HFFc6 (cell line): ENCODE results near the gene MS4A18. TPM values are rescaled to one million over a fixed set of nuclear protein-coding genes. Genes with fewer than 3 reads are reported as not detected.

Experiments used
- DNase-seq: peaks from one replicate; pipeline ENCODE4 v3.0.0-alpha.2; 2018
- H3K27ac Mint-ChIP-seq: 2 replicates; pipeline ENCODE4 v1.8.0; 2020; ENCODE audit warnings: mild to moderate bottlenecking, mixed read lengths
- H3K27me3 Mint-ChIP-seq: 2 replicates; pipeline ENCODE4 v1.8.0; 2021; ENCODE audit warnings: mild to moderate bottlenecking, moderate library complexity, mixed read lengths; ENCODE audit not compliant: insufficient read depth
- H3K36me3 Mint-ChIP-seq: 2 replicates; pipeline ENCODE4 v1.8.0; 2021; ENCODE audit warnings: low read depth, mixed read lengths
- H3K4me1 Mint-ChIP-seq: 2 replicates; pipeline ENCODE4 v1.8.0; 2020; ENCODE audit warnings: low read depth, mixed read lengths
- H3K4me3 Mint-ChIP-seq: 2 replicates; pipeline ENCODE4 v1.8.0; 2020; ENCODE audit warnings: mild to moderate bottlenecking, moderate library complexity, mixed read lengths
- H3K9me3 Mint-ChIP-seq: 2 replicates; pipeline ENCODE4 v1.8.0; 2020; ENCODE audit warnings: mild to moderate bottlenecking, mixed read lengths
- total RNA-seq, 6 experiments: library from RNA; stranded (reverse); fragmentation: NEBNext Ultra II Directional; extraction: Animal tissue kit (Norgen Biotek cat#: 25700); gene quantifications; 2 replicates in 1 of 6; 3 replicates in 5 of 6; pipeline ENCODE4 v1.2.3, GENCODE V29; 2021
- TF ChIP-seq, protein P1 (sequence below): fragments of 200-600 bp; sonication (generic); IDR thresholded peaks from 2 replicates; pipeline ENCODE4 v1.5.0; 2021; ENCODE audit warnings: antibody characterized with exemption, mild to moderate bottlenecking

Gene MS4A18
- total RNA-seq, 6 experiments from 2014 or later: not detected

DNA sequence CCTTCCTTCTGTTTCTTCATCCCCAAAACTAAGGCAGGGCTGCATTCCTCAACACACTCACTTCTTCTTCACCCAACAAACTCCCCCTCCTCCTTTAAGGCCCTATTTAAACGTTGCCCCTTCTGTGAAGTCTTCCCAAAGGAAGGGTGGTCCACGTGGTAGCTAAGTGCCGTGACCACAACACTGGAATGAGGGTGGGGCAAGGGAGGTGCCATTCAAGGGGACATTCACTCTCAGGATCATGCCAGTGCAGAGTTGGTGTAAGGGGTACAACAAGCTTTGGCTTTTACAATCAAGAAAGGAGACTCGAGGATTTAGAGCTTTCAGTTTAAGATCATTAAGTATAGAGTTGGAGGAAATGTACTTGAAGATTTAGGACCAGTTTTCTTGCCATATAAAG, 52.6 kb downstream of the MS4A18 start:
- H3K9me3 Mint-ChIP-seq: no peaks in the 10 kb centered on the region
- peak overlapping the region; percentile 58 for H3K27ac Mint-ChIP-seq

GRCh38 chr11:60777572-60777971, 53.1 kb downstream of the MS4A18 start:
- Mint-ChIP-seq H3K27me3 (peaks cover 5% of the 10 kb centered on the region), H3K36me3 (no peaks in the 10 kb centered on the region), H3K9me3 (no peaks in the 10 kb centered on the region), H3K4me3 (no peak overlapping the region), H3K27ac (peak overlapping the region; percentile 58), H3K4me1 (peaks cover 34% of the 10 kb centered on the region)
- DNase-seq: peak; percentile 86
- TF ChIP-seq, protein P1, sequence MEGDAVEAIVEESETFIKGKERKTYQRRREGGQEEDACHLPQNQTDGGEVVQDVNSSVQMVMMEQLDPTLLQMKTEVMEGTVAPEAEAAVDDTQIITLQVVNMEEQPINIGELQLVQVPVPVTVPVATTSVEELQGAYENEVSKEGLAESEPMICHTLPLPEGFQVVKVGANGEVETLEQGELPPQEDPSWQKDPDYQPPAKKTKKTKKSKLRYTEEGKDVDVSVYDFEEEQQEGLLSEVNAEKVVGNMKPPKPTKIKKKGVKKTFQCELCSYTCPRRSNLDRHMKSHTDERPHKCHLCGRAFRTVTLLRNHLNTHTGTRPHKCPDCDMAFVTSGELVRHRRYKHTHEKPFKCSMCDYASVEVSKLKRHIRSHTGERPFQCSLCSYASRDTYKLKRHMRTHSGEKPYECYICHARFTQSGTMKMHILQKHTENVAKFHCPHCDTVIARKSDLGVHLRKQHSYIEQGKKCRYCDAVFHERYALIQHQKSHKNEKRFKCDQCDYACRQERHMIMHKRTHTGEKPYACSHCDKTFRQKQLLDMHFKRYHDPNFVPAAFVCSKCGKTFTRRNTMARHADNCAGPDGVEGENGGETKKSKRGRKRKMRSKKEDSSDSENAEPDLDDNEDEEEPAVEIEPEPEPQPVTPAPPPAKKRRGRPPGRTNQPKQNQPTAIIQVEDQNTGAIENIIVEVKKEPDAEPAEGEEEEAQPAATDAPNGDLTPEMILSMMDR: no peak

More for the DNA sequence above, 52.6 kb downstream of the MS4A18 start:
- TF ChIP-seq, protein P1: no peak
- Mint-ChIP-seq H3K36me3 (no peaks in the 10 kb centered on the region), H3K4me3 (no peak overlapping the region), H3K27me3 (peaks cover 5% of the 10 kb centered on the region), H3K4me1 (peaks cover 34% of the 10 kb centered on the region)
- no peak for DNase-seq

GRCh38 chr11:60780065-60780464, 55.5 kb downstream of the MS4A18 start:
- no peaks in the 10 kb centered on the region for H3K9me3 Mint-ChIP-seq
- no peak for DNase-seq
- no peaks in the 10 kb centered on the region for H3K36me3 Mint-ChIP-seq
- no peak overlapping the region for H3K4me3 Mint-ChIP-seq
- H3K27ac Mint-ChIP-seq: no peak overlapping the region
- TF ChIP-seq, protein P1: no peak
- peaks cover 13% of the 10 kb centered on the region for H3K27me3 Mint-ChIP-seq
- peaks cover 25% of the 10 kb centered on the region for H3K4me1 Mint-ChIP-seq

DNA sequence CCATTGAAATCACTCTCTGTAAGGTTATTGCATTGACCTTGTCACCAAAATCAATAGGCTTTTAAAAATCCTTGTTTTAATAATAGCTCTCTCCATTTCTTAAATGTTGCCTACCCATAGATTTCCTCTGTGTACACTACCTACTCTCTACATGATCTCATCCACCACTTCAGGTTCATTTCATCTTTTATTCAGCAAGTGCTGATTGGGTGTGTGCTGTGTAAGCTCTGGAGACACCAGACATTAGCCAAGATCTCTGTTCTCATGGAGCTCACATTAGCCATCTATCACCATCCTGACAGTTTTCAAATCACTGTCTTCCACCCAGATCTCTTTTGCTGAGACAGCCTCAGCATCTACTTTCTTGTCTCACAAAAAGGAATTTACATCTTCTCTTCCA, 56.3 kb downstream of the MS4A18 start:
- DNase-seq: no peak
- Mint-ChIP-seq H3K27me3 (peaks cover 17% of the 10 kb centered on the region), H3K9me3 (no peaks in the 10 kb centered on the region), H3K4me1 (peaks cover 18% of the 10 kb centered on the region), H3K4me3 (no peak overlapping the region), H3K27ac (no peak overlapping the region), H3K36me3 (no peaks in the 10 kb centered on the region)
- TF ChIP-seq, protein P1: no peak

- Mint-ChIP-seq H3K4me1 (peaks cover 22% of the 10 kb centered on the region), H3K4me3 (no peak overlapping the region), H3K27me3 (peaks cover 20% of the 10 kb centered on the region), H3K9me3 (no peaks in the 10 kb centered on the region), H3K27ac (no peak overlapping the region), H3K36me3 (no peaks in the 10 kb centered on the region)
- no peak for DNase-seq
- TF ChIP-seq, protein P1: no peak
These were observed 56.9 kb downstream of the MS4A18 start for GRCh38 chr11:60781286-60781980.
